OCI-M1 (cell line): ENCODE results near the gene PCSK2.

Experiments used
- DNase-seq: peaks from one replicate; lab custom pipeline; 2025; lab: John Stamatoyannopoulos, UW

The PCSK2 gene

DNA sequence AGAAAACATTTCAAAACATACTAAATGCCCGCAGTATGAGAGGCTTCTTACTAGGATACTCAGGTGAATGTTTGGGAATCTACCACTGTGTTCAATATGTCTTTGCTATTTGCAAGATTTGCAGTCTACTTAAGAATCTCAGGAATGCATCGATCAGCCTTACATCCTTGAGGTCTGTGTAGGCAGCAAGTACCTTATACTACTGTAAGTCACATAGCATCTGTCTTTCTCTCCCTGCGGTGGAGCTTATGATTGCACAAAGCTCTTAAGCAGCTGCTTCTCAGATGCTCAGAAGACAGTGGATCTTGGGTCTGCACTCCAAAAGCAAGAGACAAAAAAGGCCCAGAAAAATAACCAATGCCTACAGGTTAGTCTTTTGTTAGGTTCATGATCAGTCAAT lies 21.4 kb downstream of the PCSK2 start:
- no peak for DNase-seq

DNA sequence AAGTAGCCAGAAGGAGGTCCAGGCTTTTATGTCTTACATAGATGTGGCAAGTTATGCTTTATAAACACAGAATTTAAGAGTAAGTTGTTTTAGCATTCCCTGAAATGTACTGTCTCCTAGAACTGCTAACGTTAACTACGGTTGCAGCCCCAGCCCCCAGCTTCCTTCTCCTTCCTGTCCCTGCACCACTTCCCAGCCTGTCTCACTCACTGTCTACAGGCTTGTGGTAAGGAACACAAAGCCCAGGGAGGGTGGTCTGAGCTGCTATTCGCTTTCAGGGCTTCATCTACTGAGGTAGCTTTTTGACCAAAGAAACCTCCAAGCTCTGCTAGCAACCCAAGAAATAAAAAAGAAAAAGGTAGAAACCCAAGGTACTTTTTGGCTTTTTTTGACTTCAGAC lies 35.9 kb downstream of the PCSK2 start:
- DNase-seq, result no peak

DNA sequence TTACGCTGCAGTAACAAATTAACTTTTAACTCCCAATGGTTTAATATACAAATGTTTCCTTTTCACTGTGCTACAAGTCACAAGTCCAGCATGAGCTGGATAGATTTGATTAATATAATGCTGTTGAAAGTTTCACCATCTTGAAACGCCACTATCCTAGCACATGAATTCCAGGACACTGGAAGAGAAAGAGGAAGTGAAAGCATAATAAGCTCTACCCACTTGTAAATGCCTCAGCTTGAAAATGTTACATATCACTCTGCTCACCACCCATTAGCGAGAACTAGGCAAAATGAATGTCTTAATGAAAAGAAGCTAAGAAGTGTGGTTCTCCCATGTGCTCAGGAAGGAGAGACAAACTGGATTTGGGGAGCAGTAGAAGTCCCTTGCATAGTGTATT lies 46.9 kb downstream of the PCSK2 start:
- DNase-seq, result peak; percentile 5

- DNase-seq, result no peak
Observed at GRCh38 chr20:17276101-17276500, 49.3 kb downstream of the PCSK2 start.

DNA sequence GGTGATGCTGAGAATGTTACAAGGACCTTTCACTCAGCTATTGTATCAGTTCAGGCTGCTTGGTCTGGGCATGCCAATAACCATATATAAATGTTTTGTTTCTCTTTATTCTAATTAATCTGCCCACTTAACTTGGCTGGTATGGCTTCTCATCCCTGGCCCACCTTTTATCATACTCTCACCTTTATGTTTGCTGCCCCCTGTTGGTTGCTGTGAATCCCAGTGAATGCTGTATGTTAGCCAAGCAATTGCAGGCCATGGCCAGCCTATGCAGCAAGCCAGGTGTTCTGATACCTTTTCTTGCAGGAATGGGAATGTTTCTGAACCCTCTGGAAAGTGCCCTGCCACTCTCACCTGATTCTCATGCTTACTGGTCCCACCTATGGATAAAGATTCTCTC lies 54.6 kb downstream of the PCSK2 start:
- DNase-seq, result peak; percentile 14

GRCh38 chr20:17282501-17282900 lies 55.7 kb downstream of the PCSK2 start:
- DNase-seq, result no peak

GRCh38 chr20:17287503-17287902 lies 60.7 kb downstream of the PCSK2 start:
- no peak for DNase-seq

DNA sequence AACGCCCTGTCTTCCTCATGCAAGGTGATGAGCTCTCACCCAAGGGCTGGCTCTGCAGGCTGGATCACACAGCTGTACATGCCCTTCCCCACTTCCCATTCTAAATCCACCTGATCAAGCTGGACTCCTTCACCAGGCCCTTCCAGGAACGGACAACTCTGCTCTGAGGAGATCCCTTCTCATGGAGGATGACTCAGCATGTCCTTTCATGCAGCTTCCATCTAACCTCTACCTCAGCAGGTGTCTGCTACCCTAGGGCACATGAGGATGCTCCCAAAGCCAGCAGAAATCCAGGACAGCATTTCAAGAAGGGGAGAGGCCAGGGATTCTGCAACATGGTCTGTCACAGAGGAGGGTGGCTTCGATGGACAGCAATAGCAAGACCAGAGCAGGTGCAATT lies 61.2 kb downstream of the PCSK2 start:
- no peak for DNase-seq

DNA sequence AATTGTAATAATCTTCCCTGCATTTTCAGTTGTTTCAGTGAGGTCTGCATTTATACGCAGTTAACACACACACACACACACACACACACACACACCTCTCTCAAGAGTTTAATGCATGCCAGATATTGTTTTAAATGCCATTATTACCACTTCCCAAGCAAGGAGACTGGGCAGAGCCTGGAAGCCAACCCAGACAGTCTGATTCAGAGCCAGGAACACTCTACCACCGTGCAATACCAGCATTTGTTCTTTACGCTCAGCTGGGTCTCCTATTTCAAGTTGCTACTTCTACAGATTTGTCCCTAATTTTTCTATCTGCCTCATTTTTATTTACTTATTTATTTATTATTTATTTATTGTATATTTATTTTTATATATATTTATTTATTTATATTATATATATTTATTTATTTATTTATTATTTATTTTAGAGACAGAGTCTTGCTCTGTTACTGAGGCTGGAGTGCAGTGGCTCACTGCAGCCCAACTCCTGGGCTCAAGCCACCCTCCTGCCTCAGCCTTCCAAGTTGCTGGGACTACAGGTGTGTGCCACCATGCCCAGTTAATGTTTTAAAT lies 68.4 kb downstream of the PCSK2 start:
- no peak for DNase-seq

DNA sequence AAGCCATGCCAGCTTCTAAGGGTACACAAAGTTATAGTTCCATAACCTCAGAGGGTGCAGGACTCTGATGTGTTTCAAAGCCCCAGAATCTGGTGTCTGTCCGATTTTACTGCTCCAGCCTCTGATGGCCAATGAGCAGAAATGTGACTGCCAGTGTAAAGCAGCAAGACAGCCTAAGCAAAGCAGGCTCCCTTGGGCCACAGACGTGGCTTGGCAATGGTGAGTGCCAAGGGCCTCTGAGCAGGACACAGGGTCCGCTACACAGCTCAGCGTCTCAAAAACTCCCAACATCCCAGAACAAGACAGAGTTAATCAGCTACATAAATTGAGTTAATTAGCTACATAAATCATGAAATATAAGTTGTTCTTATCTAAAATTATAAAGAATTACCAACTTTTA lies 69.2 kb downstream of the PCSK2 start:
- no peak for DNase-seq

DNA sequence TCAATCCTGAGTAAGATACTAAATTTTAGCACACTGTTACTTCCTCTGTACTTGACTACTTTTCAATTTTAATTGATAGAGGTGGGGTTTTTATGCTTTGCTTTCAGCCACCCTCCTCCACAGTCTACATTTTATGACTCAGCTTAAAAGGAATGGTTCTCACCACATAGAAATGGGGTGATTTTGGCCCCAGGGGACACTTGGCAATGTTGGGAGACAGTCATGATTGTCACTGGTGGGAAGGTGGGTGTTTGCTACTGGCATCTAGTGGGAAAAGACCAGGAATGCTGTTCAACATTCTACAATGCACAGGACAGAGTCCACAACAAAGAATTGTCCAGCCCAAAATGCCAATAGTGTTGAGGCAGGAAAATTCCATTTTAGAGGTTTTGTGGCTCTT lies 71.3 kb downstream of the PCSK2 start:
- DNase-seq, result no peak

GRCh38 chr20:17298751-17299150 lies 71.9 kb downstream of the PCSK2 start:
- DNase-seq, result no peak

DNA sequence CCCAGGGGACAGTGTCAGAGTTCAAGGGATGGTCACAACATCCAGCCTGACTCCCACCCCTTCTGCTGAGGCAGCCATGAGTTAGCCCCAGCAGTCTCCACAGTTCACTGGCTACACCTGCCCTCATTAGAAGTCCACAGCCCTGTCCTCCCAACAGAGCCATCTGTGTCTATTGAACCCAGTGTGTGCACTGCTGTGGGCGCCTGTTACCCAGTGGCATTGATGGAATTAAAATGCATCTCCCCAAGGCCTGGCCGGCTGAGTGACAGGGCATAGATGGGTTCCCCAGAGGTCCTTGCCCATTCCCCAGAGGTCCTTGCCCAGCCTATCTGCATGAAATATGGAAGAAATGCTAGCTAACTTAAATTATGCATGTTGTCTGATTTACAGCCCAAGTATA lies 73.3 kb downstream of the PCSK2 start:
- no peak for DNase-seq

DNA sequence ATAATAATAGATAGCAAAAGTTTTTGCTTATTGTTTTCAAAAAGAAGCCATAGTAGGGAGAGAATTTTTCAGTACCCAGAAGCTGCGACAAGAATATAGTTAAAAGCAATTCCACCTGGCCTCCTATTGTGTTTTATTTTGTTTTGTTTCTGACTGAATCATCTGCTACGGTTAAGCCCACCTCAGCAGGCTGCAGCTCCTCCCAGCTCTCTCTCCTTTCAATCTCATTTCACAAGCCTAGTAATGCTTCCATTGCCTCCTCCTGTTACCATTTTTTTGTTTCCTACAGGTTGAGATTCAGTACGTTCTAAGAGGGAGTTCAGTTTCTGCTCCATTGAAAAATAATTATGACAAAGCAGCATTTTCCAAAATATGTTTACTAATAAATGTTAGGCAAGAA lies 77.9 kb downstream of the PCSK2 start:
- no peak for DNase-seq

DNA sequence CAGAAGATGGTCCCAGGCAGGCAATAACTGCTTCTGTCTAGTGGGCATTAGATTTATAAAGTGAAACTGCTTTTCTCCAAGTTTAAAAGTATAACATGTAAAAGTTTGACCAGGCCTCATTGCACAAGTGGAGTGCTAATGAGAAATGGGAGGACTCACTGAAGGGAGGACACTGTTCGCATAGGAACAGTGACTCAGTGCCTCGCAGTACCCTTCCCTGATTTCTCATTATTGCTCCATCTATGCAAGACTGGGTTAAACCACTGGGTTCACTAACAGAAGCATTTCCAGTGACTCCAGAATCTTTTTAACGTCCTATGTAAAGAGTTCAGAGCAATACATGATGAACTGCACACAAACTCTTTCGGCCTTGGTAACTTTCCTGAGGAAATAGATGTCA lies 79.6 kb downstream of the PCSK2 start:
- no peak for DNase-seq

DNA sequence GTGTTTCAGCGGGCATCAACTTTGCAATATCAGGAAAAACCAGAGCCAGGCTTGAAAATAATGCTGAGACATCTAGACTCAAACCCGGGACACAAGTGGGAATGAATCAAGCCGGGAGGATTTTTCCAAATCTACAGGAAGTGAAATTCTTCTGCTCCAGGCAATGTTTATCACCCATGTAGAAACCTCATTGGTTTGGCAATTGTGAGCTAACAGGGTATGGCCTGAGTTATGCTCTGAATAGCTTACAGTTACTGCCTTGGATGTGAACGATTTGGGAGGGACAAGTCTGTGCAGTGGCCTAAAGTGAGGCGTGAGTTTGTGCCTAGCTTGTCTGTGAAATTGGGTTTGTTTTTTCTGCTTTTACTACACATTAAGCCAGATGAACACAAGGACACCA lies 87.4 kb downstream of the PCSK2 start:
- no peak for DNase-seq

DNA sequence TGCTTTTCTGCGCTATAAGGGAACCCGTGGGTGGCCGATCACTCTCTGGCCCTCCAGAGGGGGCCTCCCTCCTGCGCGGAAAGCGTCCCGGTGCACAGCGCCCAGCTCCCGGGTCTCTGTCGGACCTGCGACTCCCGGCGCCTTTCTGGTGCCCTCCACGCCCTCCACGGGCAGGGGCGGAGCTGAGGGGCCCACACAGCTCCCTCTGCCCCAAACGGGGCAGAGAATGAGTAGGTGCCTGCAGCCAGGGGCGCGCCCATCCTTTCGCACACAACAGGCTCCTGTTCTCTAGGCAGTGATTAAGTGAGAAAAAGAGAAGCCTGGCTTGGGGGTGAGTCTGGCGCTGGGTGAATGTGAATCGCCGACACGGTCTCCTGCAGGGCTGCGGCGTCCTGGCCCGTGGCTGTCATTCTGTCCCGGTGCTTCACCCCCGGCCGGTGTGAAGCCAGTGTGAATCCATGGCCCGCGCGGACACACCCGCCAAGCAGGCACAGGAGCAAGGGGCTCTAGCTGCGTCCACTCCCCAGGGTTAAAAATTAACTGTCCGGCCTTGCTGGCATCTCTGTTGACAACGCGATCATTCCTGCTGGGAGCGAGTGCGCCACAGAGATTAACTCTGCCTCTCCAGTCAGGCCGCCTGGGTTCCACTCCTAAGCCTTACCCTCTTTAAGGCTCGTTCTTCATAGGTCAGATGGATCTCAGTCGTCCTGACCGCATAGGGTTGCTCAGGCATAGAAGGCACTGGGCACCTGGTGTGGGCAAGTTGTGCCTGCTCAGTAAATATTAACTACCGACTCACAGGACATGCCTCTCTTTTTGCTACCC lies 88.8 kb downstream of the PCSK2 start:
- no peak for DNase-seq

GRCh38 chr20:17316316-17317038 lies 89.6 kb downstream of the PCSK2 start:
- no peak for DNase-seq

GRCh38 chr20:17317341-17317740 lies 90.5 kb downstream of the PCSK2 start:
- no peak for DNase-seq

- no peak for DNase-seq
Observed at GRCh38 chr20:17320456-17320855, 93.6 kb downstream of the PCSK2 start.

GRCh38 chr20:17326096-17326495 lies 99.3 kb downstream of the PCSK2 start:
- DNase-seq, result no peak

DNA sequence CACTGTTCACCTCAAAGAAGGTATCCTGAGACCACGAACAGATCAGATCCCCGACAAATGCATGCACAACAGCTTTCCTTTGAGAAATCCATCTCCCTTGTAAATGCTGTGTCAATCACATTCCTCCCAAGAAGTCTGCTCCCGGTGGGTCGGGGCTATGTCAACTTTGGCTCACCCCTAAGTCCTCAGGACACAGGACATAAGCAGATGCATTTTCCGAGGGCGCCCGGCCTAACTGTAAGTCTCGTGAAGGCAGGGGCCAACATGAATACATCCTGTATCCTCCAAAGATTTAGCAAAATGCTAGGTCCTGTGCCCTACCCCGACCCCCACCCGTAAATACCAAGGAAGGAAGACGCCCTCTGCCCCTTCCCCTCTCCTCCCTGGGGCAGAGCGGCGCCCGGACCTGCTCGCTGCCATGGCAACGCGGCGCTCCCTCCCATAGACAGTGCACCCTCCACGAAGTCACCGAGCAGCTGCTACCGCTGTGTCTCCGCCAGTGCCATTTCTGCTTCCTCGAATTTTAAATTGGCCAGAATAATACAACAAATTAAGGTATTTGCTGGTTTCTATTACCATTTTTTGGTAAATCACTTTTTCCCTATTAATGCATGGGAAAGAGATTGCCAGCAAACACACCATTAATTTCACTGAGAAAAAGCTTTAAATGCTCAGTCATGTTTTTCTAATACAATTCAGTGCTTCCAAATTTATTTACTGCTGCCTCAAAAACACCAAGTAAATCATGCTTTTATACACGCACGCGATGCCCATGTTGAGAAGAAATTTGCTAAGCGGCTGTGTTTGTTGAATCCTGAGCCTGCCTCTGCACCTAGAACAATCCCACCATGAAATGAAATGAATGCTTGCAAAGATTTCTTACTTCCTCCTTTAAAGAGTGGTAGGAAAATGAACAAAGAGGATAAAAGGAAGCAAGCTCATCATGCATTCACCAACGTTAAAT lies 100.6 kb downstream of the PCSK2 start:
- no peak for DNase-seq
